Astrocyte (in vitro differentiated cells and primary cell): ENCODE measurements around the gene DENND6B.
"Not testable (repeated sequence)": the region's sequence is repeated elsewhere in the genome, so short reads cannot be mapped to it uniquely, and the experiment has no call there.

Source experiments
- CTCF ChIP-seq: IDR thresholded peaks from 2 replicates; pipeline ENCODE4 v1.5.1; 2011; ENCODE audit warnings: low read depth, mild to moderate bottlenecking, inconsistent platforms, low read length, moderate library complexity; ENCODE audit not compliant: insufficient read depth
- EZH2 ChIP-seq: IDR thresholded peaks from 2 replicates; pipeline ENCODE4 v1.6.1; 2012; ENCODE audit warnings: mild to moderate bottlenecking, low read length, inconsistent platforms; ENCODE audit not compliant: insufficient read depth

GRCh38 chr22:50363803-50364194 lies 37.0 kb upstream of the DENND6B start:
- TF ChIP-seq CTCF, EZH2: not testable (repeated sequence)
